HL-60 (cell line): Measurements from ENCODE around the gene IFNG-AS1.

Experiments used
- DNase-seq, 2 experiments: peaks; one replicate each; pipeline ENCODE4 v3.0.0-alpha.2; 2010 to 2020; ENCODE audit warnings: low read depth in 1 of 2, low spot score in 1 of 2
- H3K27ac ChIP-seq: fragments of 250-450 bp; sonication (Bioruptor Pico); replicated peaks from 2 replicates; pipeline ENCODE4 v1.5.1; 2020; ENCODE audit warnings: mild to moderate bottlenecking, moderate library complexity
- H3K27me3 ChIP-seq: fragments of 250-450 bp; sonication (Bioruptor Pico); 2 replicates; pipeline ENCODE4 v1.5.1; 2021; ENCODE audit warnings: mild to moderate bottlenecking, moderate library complexity; ENCODE audit not compliant: insufficient read depth, poor library complexity, severe bottlenecking
- H3K4me3 ChIP-seq: replicated peaks from 2 replicates; pipeline ENCODE4 v1.5.1; 2011; ENCODE audit warnings: mild to moderate bottlenecking, control low read depth, low read length; ENCODE audit not compliant: insufficient read depth
- CTCF ChIP-seq: IDR thresholded peaks from one replicate; pipeline ENCODE4 v1.5.1; 2011; ENCODE audit warnings: low read length, control low read depth, inconsistent platforms; ENCODE audit not compliant: insufficient read depth
- GABPA ChIP-seq: IDR thresholded peaks from 2 replicates; pipeline ENCODE4 v1.6.1; 2012; ENCODE audit warnings: low read depth
- POLR2AphosphoS5 ChIP-seq: IDR thresholded peaks from 2 replicates; pipeline ENCODE4 v1.6.1; 2012; ENCODE audit warnings: low read depth
- REST ChIP-seq: IDR thresholded peaks from 2 replicates; pipeline ENCODE4 v1.6.1; 2012; ENCODE audit warnings: low read depth; ENCODE audit not compliant: insufficient replicate concordance
- SPI1 ChIP-seq: IDR thresholded peaks from 2 replicates; pipeline ENCODE4 v1.6.1; 2012; ENCODE audit warnings: low read depth, mild to moderate bottlenecking, borderline replicate concordance

IFNG-AS1 gene

GRCh38 chr12:68007033-68007432, 17.8 kb downstream of the IFNG-AS1 start:
- Histone ChIP-seq H3K4me3 (no peak overlapping the region), H3K27me3 (no peaks in the 10 kb centered on the region), H3K27ac (no peak overlapping the region)
- no peak for TF ChIP-seq SPI1
- no peak for TF ChIP-seq CTCF
- TF ChIP-seq GABPA, result no peak
- no peak for TF ChIP-seq REST
- TF ChIP-seq POLR2AphosphoS5, result no peak
- no peak for DNase-seq

- no peak for DNase-seq
- H3K27me3 ChIP-seq, result no peaks in the 10 kb centered on the region
- TF ChIP-seq CTCF (no peak), SPI1 (no peak), GABPA (no peak), POLR2AphosphoS5 (no peak), REST (no peak)
- no peak overlapping the region for H3K27ac ChIP-seq
- H3K4me3 ChIP-seq, result no peak overlapping the region
Observed at GRCh38 chr12:68007466-68007865, 18.2 kb downstream of the IFNG-AS1 start.

GRCh38 chr12:68011206-68011881, 22.1 kb downstream of the IFNG-AS1 start:
- H3K27me3 ChIP-seq, result no peaks in the 10 kb centered on the region
- TF ChIP-seq GABPA (no peak), POLR2AphosphoS5 (no peak), CTCF (no peak), SPI1 (no peak), REST (no peak)
- no peak for DNase-seq
- H3K27ac ChIP-seq, result no peak overlapping the region
- no peak overlapping the region for H3K4me3 ChIP-seq
